ENCODE measurements around the gene NFIA.

NFIA gene

GRCh38 chr1:61082311-61083012 lies at the start of gene NFIA:
Gene NFIA, plus strand, starts transcription at chr1:61082561.
- ATAC-seq = peak; percentile 12 to 25

DNA sequence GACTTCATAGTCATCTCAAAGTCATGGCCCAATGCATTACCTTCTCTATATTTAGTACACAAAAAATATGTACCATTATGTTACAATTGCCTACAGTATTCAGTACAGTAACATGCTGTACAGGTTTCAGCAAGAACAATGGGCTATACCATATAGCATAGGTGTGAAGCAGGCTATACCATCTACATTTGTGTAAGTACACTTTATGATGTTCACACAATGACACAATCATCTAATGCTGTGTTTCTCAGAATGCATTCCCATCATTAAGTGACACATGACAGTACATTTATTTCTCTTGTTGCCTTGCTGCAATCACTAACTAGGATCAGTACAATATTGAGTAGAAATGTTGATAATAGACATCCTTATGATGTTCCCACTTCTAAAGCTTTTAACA lies 46.5 kb upstream of the NFIA start:
- ATAC-seq = no peak

DNA sequence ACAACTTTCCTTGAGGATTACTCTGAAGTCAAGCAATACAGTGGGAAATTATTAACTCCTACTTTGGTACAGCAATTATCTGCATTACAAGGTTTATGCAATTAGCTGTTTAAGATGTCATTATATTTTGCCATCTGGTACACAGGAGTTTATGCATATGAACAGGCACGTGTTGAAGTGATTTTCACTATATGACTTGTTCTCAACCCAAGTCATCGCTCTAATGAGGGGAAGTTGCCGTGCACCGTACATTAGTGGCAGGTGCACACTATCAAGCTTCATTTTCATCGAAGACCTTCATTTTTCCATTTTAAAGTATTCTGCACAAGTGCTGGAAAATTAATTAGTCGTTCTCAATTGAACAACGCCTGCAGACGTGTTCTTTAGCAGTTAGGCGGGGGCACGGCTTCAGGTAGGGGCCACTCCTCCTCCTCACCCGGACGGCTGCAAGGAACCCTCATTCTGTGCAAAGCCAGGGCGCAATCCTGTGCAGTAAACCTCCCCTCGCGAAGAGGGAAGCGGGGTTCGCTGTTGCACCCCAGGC lies 39.8 kb upstream of the NFIA start:
- no peak for ATAC-seq

- ATAC-seq = peak; percentile 82 to 87
These were observed 39.1 kb upstream of the NFIA start for GRCh38 chr1:61043010-61043820.

- no peak for ATAC-seq
These were observed 35.9 kb upstream of the NFIA start for GRCh38 chr1:61046434-61046833.

DNA sequence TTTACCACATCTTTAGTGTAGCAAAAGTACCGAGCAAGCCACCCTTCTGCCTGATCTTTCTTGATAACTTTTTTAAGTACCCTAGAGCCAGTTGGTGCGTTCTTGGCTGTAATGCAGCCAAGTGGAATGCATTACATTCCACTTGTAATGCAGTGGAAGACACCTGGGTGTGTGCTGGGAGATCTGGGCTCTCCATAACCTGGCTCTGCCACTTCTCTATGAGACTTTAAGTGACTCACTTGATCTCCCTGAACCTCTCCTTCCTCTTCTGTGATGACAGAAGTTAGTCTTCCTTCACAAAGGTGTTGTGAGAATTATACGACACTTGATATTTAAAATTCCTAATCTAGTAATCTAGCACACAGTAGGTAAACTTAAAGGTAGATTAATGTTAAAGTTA lies 35.3 kb upstream of the NFIA start:
- ATAC-seq = no peak

DNA sequence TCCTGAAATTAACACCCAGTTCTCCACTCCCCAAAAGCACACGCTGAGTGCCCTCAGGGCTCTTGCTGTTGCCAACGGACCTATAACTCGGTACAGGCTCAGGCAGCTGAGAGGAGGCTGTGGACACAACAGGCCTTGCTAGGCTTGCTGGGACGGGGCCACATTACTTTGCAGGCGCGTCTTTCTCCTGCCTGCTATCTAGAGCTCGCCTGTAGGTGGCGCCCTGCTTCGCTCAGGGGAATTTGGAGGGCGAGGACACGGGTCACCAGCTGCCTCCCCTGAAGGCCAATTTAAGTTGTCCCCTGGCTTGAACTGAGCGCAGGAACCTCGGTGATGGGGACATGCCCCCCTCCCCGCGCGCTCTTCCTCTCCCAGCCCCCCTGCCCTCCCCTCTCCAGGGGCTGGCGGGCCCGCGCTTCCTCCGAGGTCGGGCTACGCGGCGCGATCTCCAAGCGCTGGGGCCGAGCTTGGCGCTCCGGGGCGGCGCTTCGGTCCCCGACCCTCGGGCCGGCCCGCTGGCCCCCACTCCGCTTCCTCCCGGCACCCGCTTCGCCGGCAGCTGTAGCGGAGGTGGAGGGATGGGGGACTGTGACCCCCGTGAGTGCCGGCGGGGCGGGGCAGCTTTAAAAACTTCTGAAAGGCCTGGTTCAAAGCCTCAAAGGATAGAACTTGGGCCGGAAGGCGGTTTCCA lies 32.4 kb upstream of the NFIA start:
- peak; percentile 78 to 79 for ATAC-seq

- ATAC-seq = peak; percentile 7 to 36
These were observed 31.6 kb upstream of the NFIA start for GRCh38 chr1:61050541-61051442.

DNA sequence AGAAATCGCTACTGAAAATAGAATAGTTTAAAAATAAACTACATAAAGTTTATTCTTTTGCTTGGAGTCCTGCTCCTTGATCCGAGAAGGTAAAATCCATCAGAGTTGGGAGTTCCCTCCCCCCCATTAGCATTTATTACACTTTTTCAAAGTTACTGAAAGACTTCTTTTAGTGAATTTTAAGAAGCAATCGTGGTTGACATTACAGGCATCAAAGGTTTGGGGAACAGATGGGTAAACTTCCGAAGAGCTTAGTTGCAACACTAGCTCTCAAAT lies 31.0 kb upstream of the NFIA start:
- no peak for ATAC-seq

DNA sequence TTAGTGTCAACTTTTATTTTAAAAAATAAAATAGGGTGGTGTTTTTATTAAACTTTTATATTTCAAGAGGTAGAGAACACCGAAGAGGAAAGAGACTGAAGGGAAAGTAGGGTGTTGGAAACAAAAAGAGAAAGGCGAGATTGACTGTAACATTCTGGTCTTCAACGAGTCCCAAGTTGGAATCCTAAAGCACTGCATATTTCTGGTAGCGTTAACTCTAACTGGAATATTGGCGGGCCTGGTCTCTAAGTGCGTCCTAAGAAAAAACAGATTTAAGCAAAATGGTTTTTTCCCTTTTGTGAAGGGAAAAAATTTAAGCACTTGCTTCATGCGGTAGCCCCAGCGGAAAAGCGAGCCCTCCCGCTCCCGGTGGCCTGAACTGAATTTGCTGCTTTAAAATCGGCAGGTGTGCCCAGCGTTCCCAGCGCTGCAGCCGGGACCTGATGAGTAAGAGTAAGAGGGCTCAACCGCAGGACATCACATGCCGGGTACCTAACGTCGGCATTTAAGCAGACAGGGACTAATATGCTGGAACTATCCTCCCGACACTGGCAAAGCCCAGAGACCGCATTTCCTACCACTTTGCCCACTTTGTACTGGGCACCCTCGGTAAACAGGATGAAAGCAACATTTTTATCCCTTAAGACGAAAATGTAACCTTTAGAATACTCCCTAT lies 30.5 kb upstream of the NFIA start:
- no peak for ATAC-seq

DNA sequence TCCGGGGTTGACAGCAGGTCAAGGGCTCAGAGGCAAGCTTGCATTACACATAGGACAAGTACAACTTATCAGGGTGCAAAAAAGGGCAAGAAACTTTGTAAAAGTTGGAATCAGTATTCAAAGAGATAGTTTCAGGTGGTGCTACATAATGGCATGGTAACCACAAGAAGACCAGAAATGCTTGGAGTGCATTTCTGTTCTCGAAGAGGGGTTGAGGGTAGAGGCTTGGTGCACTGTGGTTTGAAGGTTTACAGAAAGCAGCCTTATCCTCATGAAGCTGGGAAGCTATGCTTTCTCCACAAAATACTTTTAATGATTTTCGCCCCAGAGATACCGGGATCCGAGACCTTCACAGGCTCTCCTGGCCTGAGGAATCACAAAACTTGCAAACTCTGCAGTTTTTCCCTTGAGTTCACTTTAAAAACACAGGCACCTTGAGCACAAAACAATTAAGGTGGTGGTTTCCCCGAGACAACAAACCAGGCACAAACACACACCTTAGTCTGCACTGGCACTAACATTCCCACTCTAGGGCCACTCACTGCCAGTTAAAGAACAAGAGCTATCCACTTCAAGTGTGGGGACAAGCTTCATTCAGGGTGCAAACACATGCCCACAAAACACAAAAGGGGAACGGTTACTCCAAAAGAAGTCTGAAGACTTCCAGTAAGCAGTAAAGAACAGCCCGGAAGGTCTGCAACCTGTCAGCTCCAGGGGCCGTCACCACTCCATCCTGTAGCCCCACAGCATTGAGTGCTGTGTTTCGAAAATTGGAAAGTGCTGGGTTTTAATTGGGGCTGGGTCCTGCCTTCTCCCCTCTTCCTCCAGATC lies 29.8 kb upstream of the NFIA start:
- no peak for ATAC-seq

- ATAC-seq = no peak
These were observed 29.1 kb upstream of the NFIA start for GRCh38 chr1:61053226-61053711.

GRCh38 chr1:61053712-61054600 lies 28.4 kb upstream of the NFIA start:
- peak in 1 of 2 donors; percentile 18 for ATAC-seq

GRCh38 chr1:61054601-61054993 lies 27.8 kb upstream of the NFIA start:
- no peak for ATAC-seq

- ATAC-seq = no peak
These were observed 27.2 kb upstream of the NFIA start for GRCh38 chr1:61055110-61055614.

DNA sequence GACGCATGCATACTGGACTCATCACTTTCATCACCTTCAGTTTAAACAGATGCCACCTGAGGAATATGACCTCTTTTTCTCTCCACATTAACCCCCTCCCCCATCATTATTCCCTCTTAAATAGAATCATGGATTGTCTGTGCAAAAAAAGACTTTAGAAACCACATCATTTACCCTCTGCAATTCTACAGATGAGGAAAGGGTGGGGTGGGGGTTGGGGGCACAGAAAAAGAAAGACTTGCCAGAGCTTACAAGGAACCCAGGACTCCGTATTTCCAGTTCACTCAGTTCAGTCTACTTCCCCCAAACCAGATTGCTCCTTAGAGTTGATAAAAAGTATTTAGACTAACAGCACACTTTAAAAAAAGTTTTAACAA lies 26.2 kb upstream of the NFIA start:
- no peak for ATAC-seq

- peak; percentile 32 to 46 for ATAC-seq
These were observed 25.6 kb upstream of the NFIA start for GRCh38 chr1:61056573-61057439.

DNA sequence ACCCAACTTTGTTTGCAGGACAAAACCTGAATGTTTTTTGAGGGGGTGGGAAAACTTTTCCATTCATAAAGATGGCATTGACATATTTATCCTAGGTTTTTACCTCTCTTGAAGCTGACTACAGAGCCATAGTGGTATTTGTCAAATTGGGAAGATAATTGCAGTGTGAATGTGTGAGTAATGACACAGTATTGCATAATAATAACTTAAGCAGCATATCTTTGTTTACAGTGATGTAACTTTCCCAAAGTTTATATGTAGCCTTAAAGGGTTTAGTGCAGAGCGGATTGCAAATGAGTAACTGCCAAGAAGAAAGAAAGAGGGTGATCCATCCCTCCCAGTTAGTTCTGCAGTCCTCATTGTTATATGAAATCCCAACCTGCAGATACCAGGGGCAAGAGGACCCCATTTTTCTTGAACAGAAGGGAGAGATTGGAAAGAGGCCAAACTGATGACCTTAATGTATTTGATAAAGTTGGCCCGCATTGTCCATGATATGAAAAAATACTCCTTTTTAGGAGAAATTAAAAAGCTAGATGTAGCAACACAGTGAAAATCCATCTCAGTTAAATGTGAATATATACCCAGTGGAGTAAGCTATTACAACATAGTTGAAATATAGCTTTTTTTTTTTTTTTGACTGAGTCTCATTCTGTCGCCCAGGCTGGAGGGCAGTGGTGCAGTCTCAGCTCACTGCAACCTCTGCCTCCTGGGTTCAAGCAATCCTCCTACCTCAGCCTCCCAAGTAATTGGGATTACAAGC lies 23.7 kb upstream of the NFIA start:
- no peak for ATAC-seq

All from activated CD4-positive, CD25-positive, alpha-beta regulatory T cell treated with anti-CD3 and anti-CD28 coated beads, Interleukin-2, amount 50 U/mL, for 24 hours (primary cell).